GM12878 (cell line): Measurements from ENCODE around the gene WWTR1. TPM values are rescaled to one million over a fixed set of nuclear protein-coding genes. Genes with fewer than 3 reads are reported as not detected.
A peak's percentile ranks its signal among the peaks of the same experiment; 100 is the strongest.

Experiments used
- ATAC-seq: fragments of 200-7000 bp; cut with Tn5 transposase; 3 replicates; pipeline ENCODE4 v1.9.1; 2020; ENCODE audit warnings: mild to moderate bottlenecking, moderate library complexity
- BruUV-seq: library from RNA; stranded (reverse); fragments of 400-500 nt; replicated peaks from 2 replicates; lab custom pipeline; 2021; lab: Mats Ljungman, UMichigan
- CTCF ChIA-PET: fragments of 300-600 bp; sonication (Branson Sonifier 250); formaldehyde crosslinking; extraction: SDS; loops from one replicate; lab custom pipeline; 2021; ENCODE audit warnings: inconsistent platforms; lab: Yijun Ruan, JAX
- POLR2A ChIA-PET: fragments of 350-600 bp; formaldehyde crosslinking; extraction: SDS; loops from one replicate; lab custom pipeline; 2021; ENCODE audit warnings: inconsistent platforms; lab: Charles Lee
- RAD21 ChIA-PET: fragments of 300-600 bp; sonication (Branson Sonifier 250); formaldehyde crosslinking; loops from one replicate; lab custom pipeline; 2023; ENCODE audit warnings: antibody characterized with exemption; ENCODE audit not compliant: unreplicated experiment; lab: Charles Lee
- SMC1A ChIA-PET: fragments of 300-600 bp; sonication (Branson Sonifier 250); formaldehyde crosslinking; loops from one replicate; lab custom pipeline; 2023; ENCODE audit not compliant: unreplicated experiment, uncharacterized antibody; lab: Charles Lee
- DNase-seq: peaks from one replicate; pipeline ENCODE4 v3.0.0-alpha.2; 2011; ENCODE audit warnings: low read depth, low spot score
- FAIRE-seq: peaks from 3 replicates; lab custom pipeline; 2011; peaks lifted over from hg19 to GRCh38; lab: Jason Lieb, UNC
- H2AFZ ChIP-seq: 2 replicates; pipeline ENCODE4 v1.6.0; 2011; ENCODE audit warnings: low read depth, low read length, control low read depth; ENCODE audit not compliant: control insufficient read depth
- H3K27ac ChIP-seq: 2 replicates; pipeline ENCODE4 v1.5.1; 2011; ENCODE audit warnings: control low read depth; ENCODE audit not compliant: control insufficient read depth, insufficient read depth
- H3K27me3 ChIP-seq, 2 experiments: replicated peaks in 1 of 2; 2 replicates each; pipeline versions ENCODE4 v1.6.0 to v1.6.1; 2011; ENCODE audit warnings: low read length in 1 of 2; ENCODE audit not compliant: control insufficient read depth in 2 of 2, insufficient read depth in 2 of 2
- H3K36me3 ChIP-seq, 2 experiments: 2 replicates each; pipeline ENCODE4 v1.5.1; 2011; ENCODE audit warnings: low read length in 1 of 2; ENCODE audit not compliant: control insufficient read depth in 2 of 2, insufficient read depth in 2 of 2
- H3K4me1 ChIP-seq: 2 replicates; pipeline ENCODE4 v1.6.1; 2011; ENCODE audit warnings: mild to moderate bottlenecking, low read length, moderate library complexity, mixed read lengths; ENCODE audit not compliant: control insufficient read depth, insufficient read depth
- H3K4me2 ChIP-seq: 2 replicates; pipeline ENCODE4 v1.6.0; 2011; ENCODE audit warnings: control low read depth; ENCODE audit not compliant: control insufficient read depth, insufficient read depth
- H3K4me3 ChIP-seq: fragments of 200-600 bp; sonication (generic); 2 replicates; pipeline ENCODE4 v1.5.1; 2016
- H3K79me2 ChIP-seq: 2 replicates; pipeline ENCODE4 v1.6.0; 2011; ENCODE audit warnings: low read length; ENCODE audit not compliant: control insufficient read depth, insufficient read depth
- H3K9ac ChIP-seq: 2 replicates; pipeline ENCODE4 v1.8.0; 2011; ENCODE audit warnings: low read length, control low read depth, mixed read lengths; ENCODE audit not compliant: control insufficient read depth, insufficient read depth
- H3K9me3 ChIP-seq: replicated peaks from 3 replicates; pipeline ENCODE4 v1.5.1; 2011; ENCODE audit warnings: mild to moderate bottlenecking, low read length; ENCODE audit not compliant: control insufficient read depth, insufficient read depth
- H4K20me1 ChIP-seq: 2 replicates; pipeline ENCODE4 v1.6.0; 2011; ENCODE audit not compliant: control insufficient read depth, insufficient read depth
- ASH2L ChIP-seq: fragments of 300-600, 200-600 bp; sonication (generic); IDR thresholded peaks from 2 replicates; pipeline ENCODE4 v1.6.1; 2017; ENCODE audit warnings: low read depth, mild to moderate bottlenecking, borderline replicate concordance
- ATF7 ChIP-seq: fragments of 450-650 bp; IDR thresholded peaks from 2 replicates; pipeline ENCODE4 v1.6.1; 2016; ENCODE audit warnings: low read depth, mild to moderate bottlenecking
- EP300 ChIP-seq, 2 experiments: fragments of 150-350 bp in 1 of 2; IDR thresholded peaks; 2 replicates each; pipeline ENCODE4 v1.6.1; 2011 to 2012; ENCODE audit warnings: low read depth in 2 of 2, low read length in 2 of 2, borderline replicate concordance in 1 of 2, improper control_type of control experiment in 1 of 2, inconsistent platforms in 1 of 2; ENCODE audit not compliant: control insufficient read depth in 1 of 2
- SREBF1 ChIP-seq: IDR thresholded peaks from 2 replicates; pipeline ENCODE4 v1.6.1; 2012; ENCODE audit warnings: mild to moderate bottlenecking, low read length
- WGBS: methylation state at CpG from one replicate; pipeline ENCODE4 v1.1.6; 2016; ENCODE audit warnings: low lambda C conversion rate; ENCODE audit not compliant: insufficient replicate concordance, insufficient coverage; ENCODE audit errors: missing lambda C conversion rate; 5-methylcytosine and 5-hydroxymethylcytosine counted together
- in situ Hi-C: fragments of 300-500 bp; cut with MboI; formaldehyde crosslinking; loops from 9 replicates; pipeline ENCODE4 v1.14.3; 2018; ENCODE audit warnings: mixed read lengths
- intact Hi-C: fragments of 100-400 bp; cut with micrococcal nuclease; formaldehyde crosslinking; loops from one replicate; pipeline ENCODE4 v1.14.2; 2022; ENCODE audit not compliant: unreplicated experiment
- polyA plus RNA-seq, 11 experiments: library from polyadenylated mRNA; depleted of rRNA in 4 of 11; unstranded in 6 of 11; stranded (reverse) in 5 of 11; fragments of >200 nt; fragmentation: Nextera tagmentation in 4 of 11; fragmentation: Illumina TruSeq in 1 of 11; extraction: Ambion mirVana in 4 of 11; extraction: Trizol in 1 of 11; gene quantifications; 1 replicate in 1 of 11; 2 replicates in 10 of 11; pipeline versions ENCODE4 v1.2.1 to v1.2.3, GENCODE V29; 2011 to 2016; ENCODE audit warnings: inconsistent platforms in 2 of 11, missing spikeins in 2 of 11, low read depth in 1 of 11
- total RNA-seq, 4 experiments: library from RNA; depleted of rRNA in 3 of 4; stranded (reverse); fragments of >200 nt in 3 of 4; fragmentation: Illumina TruSeq in 1 of 4; extraction: Trizol in 1 of 4; gene quantifications; 2 replicates each; pipeline versions ENCODE4 v1.2.1 to v1.2.3, GENCODE V29; 2013 to 2021

WWTR1 gene
- total and polyA plus RNA-seq, 10 of the 15 experiments (the other 5 are each of a cell fraction or from before 2014, with no cell fraction given), result 2.5 to 18.5 (median 5.8) TPM

DNA sequence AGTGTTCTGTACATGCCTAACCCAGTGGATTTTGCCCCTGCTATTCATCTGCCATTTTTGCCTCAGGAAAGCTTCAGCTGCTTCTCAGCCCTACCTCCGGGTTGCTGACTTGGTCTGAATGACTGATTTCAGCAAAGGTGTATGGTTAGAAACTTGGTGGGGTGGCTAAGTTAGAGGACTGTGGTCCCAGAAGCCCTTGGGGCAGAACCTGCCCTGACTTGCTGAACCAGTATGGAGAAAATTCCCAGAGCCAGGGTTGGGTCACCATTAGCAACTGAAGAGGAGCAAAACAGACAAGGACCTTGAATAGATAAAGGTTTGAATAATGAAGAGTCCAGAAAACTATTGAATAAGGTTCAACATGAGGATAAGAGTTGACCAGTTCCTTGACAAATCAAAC is 6.1 kb upstream of the WWTR1 start:
- ATAC-seq, result no peak
- no peaks in the 10 kb centered on the region for H4K20me1 ChIP-seq
- ChIA-PET SMC1A (interaction anchor here (1.1 to 12.2 kb wide), 4 partner anchors 11 to 96 kb away, joined by 3 to 205 read pairs (median 4); no protein-coding TSS in a partner anchor), RAD21 (interaction anchor here (0.5 kb wide), 1 partner anchor 128 kb away, joined by 3 read pairs; no protein-coding TSS in a partner anchor), POLR2A (no interaction called here), CTCF (interaction anchor here (0.6 to 12.1 kb wide), 4 partner anchors 13 to 102 kb away, joined by 3 to 230 read pairs (median 5); no protein-coding TSS in a partner anchor)
- no peaks in the 10 kb centered on the region for H3K79me2 ChIP-seq
- no peak overlapping the region for H2AFZ ChIP-seq
- no peak overlapping the region for H3K27ac ChIP-seq
- BruUV-seq, result no TSS peak
- no peak overlapping the region for H3K4me3 ChIP-seq
- no peaks in the 10 kb centered on the region for H3K36me3 ChIP-seq
- no peaks in the 10 kb centered on the region for H3K27me3 ChIP-seq
- intact Hi-C loops (no loop called here), in situ Hi-C loops (no loop called here)
- FAIRE-seq, result no peak
- TF ChIP-seq ASH2L (no peak), SREBF1 (no peak)
- peaks cover 10% of the 10 kb centered on the region for H3K4me1 ChIP-seq
- DNase-seq, result no peak
- no peaks in the 10 kb centered on the region for H3K9me3 ChIP-seq
- H3K9ac ChIP-seq, result no peak overlapping the region
- WGBS, result 44% methylated on average over 1 of the region's 1 CpG
- H3K4me2 ChIP-seq, result no peak overlapping the region

DNA sequence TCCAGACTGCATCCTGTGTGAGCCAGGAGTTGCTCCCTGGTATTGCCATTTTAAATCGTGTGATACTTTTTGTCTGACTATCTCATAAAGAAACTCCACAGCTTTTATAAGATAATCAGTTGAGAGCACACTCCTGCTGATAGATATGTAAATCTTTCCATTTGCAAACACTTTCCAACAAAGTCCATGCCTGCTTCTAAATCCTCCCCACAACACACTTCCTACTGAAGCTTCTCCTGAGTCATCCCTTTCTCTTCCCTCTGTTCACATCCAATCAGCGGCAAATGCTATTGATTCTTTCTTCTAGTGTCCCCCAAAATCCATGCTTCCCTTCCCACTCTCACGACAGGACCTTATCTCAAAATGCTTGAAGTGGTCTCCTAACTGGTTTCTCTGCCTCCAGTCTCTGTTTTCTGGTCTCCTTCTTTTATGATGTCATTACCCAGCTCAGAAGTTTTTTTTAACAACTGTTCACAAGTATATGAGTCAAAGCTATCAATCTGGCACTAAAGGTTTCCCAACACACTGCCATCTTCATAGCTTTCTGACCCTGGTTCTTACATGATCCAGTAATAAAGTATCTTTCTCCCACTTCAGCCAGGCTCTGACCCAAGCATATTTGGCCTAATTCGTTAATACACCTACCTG is 4.5 kb upstream of the WWTR1 start:
- RAD21 ChIA-PET, result interaction anchor here (0.7 to 11.1 kb wide), 3 partner anchors 9 to 1090 kb away, joined by 6 to 272 read pairs (median 36); no protein-coding TSS in a partner anchor
- Histone ChIP-seq H3K9ac (no peak overlapping the region), H3K4me1 (peaks cover 10% of the 10 kb centered on the region), H3K27ac (no peak overlapping the region), H2AFZ (no peak overlapping the region), H3K4me3 (no peak overlapping the region), H3K36me3 (no peaks in the 10 kb centered on the region), H3K4me2 (no peak overlapping the region)
- CTCF ChIA-PET, result interaction anchor here (0.6 to 12.1 kb wide), 6 partner anchors 9 to 132 kb away, joined by 3 to 230 read pairs (median 3); no protein-coding TSS in a partner anchor
- no peak for FAIRE-seq
- intact Hi-C loops, result no loop called here
- in situ Hi-C loops, result no loop called here
- POLR2A ChIA-PET, result interaction anchor here (0.6 to 1.0 kb wide), 3 partner anchors 9 to 17 kb away, joined by 3 to 4 read pairs (median 4); no protein-coding TSS in a partner anchor
- TF ChIP-seq EP300 (IDR thresholded peaks at IDR 0.05; ENCODE audit: borderline replicate concordance in 1 of 2, control insufficient read depth in 1 of 2, low read depth in 2 of 2, low read length in 2 of 2), result no peak
- 0 out of 2 replicates have a peak, but pooled peaks have one; percentile 17 for TF ChIP-seq ATF7
- TF ChIP-seq, all 136 proteins: peak for 1
- no TSS peak for BruUV-seq
- WGBS, result 93% methylated on average over 4 of the region's 4 CpGs
- ATAC-seq (no peak), DNase-seq (no peak)
- Histone ChIP-seq H3K79me2 (peaks cover 15% of the 10 kb centered on the region), H4K20me1 (no peaks in the 10 kb centered on the region), H3K27me3 (no peaks in the 10 kb centered on the region), H3K9me3 (no peaks in the 10 kb centered on the region)
- SMC1A ChIA-PET, result interaction anchor here (0.9 to 12.2 kb wide), 7 partner anchors 10 to 94 kb away, joined by 3 to 205 read pairs (median 4); no protein-coding TSS in a partner anchor
